Measurements from ENCODE around the gene OLFM1. TPM values are rescaled to one million over a fixed set of nuclear protein-coding genes. Genes with fewer than 3 reads are reported as not detected.

Gene OLFM1
- total and polyA plus RNA-seq, 2 of the 4 experiments (the other 2 are of a cell fraction), result 0.36 to 0.38 TPM

DNA sequence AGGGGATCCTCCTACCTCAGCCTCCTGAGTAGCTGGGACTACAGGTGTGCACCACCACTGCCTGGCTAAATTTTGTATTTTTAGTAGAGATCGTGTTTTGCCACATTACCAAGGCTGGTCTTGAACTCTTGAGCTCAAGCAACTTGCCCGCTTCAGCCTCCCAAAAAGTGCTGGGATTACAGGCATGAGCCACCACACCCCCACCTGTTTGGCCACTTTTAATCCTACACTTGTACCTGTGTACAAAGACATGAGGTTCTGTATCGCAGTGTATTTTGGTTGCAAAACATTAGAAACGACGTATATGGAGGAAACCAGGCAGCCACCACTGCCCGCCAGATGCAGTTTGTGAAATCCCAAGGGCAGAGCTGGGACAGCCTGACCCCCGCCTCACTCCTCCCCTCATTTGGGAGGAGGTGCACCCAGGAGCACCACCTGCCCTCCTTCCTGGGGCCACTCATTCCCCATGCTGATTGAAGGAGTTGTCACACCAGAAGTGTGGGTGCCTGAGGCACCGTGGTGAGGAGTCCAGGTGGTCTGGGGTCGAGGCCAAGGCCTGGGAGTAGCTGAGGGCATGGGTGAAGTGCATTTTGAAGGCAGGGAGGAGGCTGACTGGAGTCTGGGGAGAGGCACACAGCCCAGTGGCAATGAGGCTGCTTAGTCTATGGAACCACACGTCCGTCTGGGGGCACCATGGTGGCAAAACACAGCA is 39.3 kb upstream of the OLFM1 start:
- Histone ChIP-seq H2AK5ac (ENCODE audit: low read depth, low read length) (no peak overlapping the region), H3K9me3 (ENCODE audit: control insufficient read depth, insufficient read depth, low read length) (no peaks in the 10 kb centered on the region; the same call in 1 of the 2 replicates), H4K20me1 (ENCODE audit: insufficient read depth, low read length) (no peaks in the 10 kb centered on the region), H3K79me1 (ENCODE audit: low read depth in 1 of 2, low read length in 2 of 2) (no peaks in the 10 kb centered on the region), H2BK15ac (ENCODE audit: low read depth, low read length) (no peak overlapping the region), H2AFZ (replicated peaks; ENCODE audit: low read length, poor library complexity) (no peak overlapping the region), H3K9ac (ENCODE audit: low read depth, low read length) (no peak overlapping the region), H3K56ac (ENCODE audit: extremely low read depth, insufficient read depth, low read length) (no peak overlapping the region), H4K5ac (ENCODE audit: low read depth, low read length) (no peak overlapping the region), H2AK9ac (replicated peaks; ENCODE audit: low read depth, low read length, poor library complexity) (no peak overlapping the region), H3K27ac (ENCODE audit: insufficient read depth, low read length) (no peak overlapping the region), H3K36me3 (ENCODE audit: control insufficient read depth, insufficient read depth, low read length) (no peaks in the 10 kb centered on the region), H3K23ac (ENCODE audit: low read depth, low read length) (no peak overlapping the region), H3K4me3 (ENCODE audit: insufficient read depth, low read depth, low read length) (no peak overlapping the region), H3K14ac (replicated peaks; ENCODE audit: low read depth, low read length) (no peak overlapping the region), H3K27me3 (ENCODE audit: control insufficient read depth, insufficient read depth, low read length) (peaks cover 1% of the 10 kb centered on the region; the same call in 1 of the 2 replicates), H3K4ac (ENCODE audit: low read depth, low read length) (no peak overlapping the region), H4K8ac (ENCODE audit: low read depth in 2 of 2, low read length in 2 of 2) (no peak overlapping the region), H2BK20ac (ENCODE audit: low read depth, low read length) (no peak overlapping the region), H3K9me1 (ENCODE audit: insufficient read depth, low read length) (no peaks in the 10 kb centered on the region), H3K4me2 (ENCODE audit: low read depth, low read length) (no peak overlapping the region), H3K18ac (ENCODE audit: low read depth, low read length) (no peak overlapping the region), H4K91ac (ENCODE audit: insufficient read depth, low read depth, low read length) (no peak overlapping the region), H3K4me1 (ENCODE audit: control insufficient read depth, insufficient read depth, low read length) (no peaks in the 10 kb centered on the region), H2BK120ac (ENCODE audit: low read depth, low read length) (no peak overlapping the region), H2BK5ac (ENCODE audit: low read depth, low read length, poor library complexity, severe bottlenecking) (no peak overlapping the region)
- in situ Hi-C loops (cut with MboI; ENCODE audit: low sequenced_read_pairs) (no loop called here), intact Hi-C loops (cut with micrococcal nuclease) (no loop called here), dilution Hi-C loops (cut with HindIII; ENCODE audit: low sequenced_read_pairs, unreplicated experiment) (no loop called here)
- no TSS peak for BruUV-seq (replicated peaks)
- ATAC-seq (ENCODE audit: low read depth) (no peak), DNase-seq (no peak)
- ChIA-PET CTCF (no interaction called here), POLR2A (ENCODE audit: unreplicated experiment) (no interaction called here)
- WGBS, 2 experiments (ENCODE audit: extremely low coverage in 2 of 2, insufficient read length in 1 of 2), result 0% methylated on average over 2 of the region's 11 CpGs; no CpG with 5 or more reads in 1 of the 2 experiments
- TF ChIP-seq CHD1 (IDR thresholded peaks at IDR 0.05; ENCODE audit: low read depth, low read length) (no peak), NFE2L2 (IDR thresholded peaks at IDR 0.05; ENCODE audit: low read depth, low read length) (no peak), CEBPB (IDR thresholded peaks at IDR 0.05; ENCODE audit: low read depth, low read length) (no peak), MXI1 (IDR thresholded peaks at IDR 0.05; ENCODE audit: borderline replicate concordance, low read depth, low read length) (no peak), BHLHE40 (IDR thresholded peaks at IDR 0.05; ENCODE audit: low read depth, low read length) (no peak), RCOR1 (IDR thresholded peaks at IDR 0.05; ENCODE audit: insufficient replicate concordance, low read length) (no peak), POLR2A (IDR thresholded peaks at IDR 0.05; ENCODE audit: low read depth, low read length) (no peak)
- TF ChIP-seq, protein P1, sequence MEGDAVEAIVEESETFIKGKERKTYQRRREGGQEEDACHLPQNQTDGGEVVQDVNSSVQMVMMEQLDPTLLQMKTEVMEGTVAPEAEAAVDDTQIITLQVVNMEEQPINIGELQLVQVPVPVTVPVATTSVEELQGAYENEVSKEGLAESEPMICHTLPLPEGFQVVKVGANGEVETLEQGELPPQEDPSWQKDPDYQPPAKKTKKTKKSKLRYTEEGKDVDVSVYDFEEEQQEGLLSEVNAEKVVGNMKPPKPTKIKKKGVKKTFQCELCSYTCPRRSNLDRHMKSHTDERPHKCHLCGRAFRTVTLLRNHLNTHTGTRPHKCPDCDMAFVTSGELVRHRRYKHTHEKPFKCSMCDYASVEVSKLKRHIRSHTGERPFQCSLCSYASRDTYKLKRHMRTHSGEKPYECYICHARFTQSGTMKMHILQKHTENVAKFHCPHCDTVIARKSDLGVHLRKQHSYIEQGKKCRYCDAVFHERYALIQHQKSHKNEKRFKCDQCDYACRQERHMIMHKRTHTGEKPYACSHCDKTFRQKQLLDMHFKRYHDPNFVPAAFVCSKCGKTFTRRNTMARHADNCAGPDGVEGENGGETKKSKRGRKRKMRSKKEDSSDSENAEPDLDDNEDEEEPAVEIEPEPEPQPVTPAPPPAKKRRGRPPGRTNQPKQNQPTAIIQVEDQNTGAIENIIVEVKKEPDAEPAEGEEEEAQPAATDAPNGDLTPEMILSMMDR (conservative IDR thresholded peaks at IDR 0.05; ENCODE audit: low read depth, low read length), result no peak
- TF ChIP-seq, protein P2, sequence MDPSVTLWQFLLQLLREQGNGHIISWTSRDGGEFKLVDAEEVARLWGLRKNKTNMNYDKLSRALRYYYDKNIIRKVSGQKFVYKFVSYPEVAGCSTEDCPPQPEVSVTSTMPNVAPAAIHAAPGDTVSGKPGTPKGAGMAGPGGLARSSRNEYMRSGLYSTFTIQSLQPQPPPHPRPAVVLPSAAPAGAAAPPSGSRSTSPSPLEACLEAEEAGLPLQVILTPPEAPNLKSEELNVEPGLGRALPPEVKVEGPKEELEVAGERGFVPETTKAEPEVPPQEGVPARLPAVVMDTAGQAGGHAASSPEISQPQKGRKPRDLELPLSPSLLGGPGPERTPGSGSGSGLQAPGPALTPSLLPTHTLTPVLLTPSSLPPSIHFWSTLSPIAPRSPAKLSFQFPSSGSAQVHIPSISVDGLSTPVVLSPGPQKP (IDR thresholded peaks at IDR 0.05; ENCODE audit: borderline replicate concordance, low read depth, low read length), result no peak
- TF ChIP-seq, protein P3, sequence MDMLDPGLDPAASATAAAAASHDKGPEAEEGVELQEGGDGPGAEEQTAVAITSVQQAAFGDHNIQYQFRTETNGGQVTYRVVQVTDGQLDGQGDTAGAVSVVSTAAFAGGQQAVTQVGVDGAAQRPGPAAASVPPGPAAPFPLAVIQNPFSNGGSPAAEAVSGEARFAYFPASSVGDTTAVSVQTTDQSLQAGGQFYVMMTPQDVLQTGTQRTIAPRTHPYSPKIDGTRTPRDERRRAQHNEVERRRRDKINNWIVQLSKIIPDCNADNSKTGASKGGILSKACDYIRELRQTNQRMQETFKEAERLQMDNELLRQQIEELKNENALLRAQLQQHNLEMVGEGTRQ (IDR thresholded peaks at IDR 0.05; ENCODE audit: low read depth, low read length), result no peak

All from IMR-90 (cell line).